Measurements from ENCODE around the gene KLK2.

GRCh38 chr19:50911206-50912101 lies 38.2 kb downstream of the KLK2 start, which contains the start of gene KLK4:
- TF ChIP-seq ZBTB33 (IDR thresholded peaks at IDR 0.05; ENCODE audit: extremely low read depth, insufficient replicate concordance, low read length) (no peak), YY1 (IDR thresholded peaks at IDR 0.05; ENCODE audit: extremely low read depth, insufficient replicate concordance, low read depth, low read length) (no peak), CEBPB (IDR thresholded peaks at IDR 0.05; ENCODE audit: low read depth) (no peak), EZH2 (IDR thresholded peaks at IDR 0.05) (no peak), CTCF (IDR thresholded peaks at IDR 0.05 in 2 of 3, conservative IDR thresholded peaks at IDR 0.05 in 1 of 3; ENCODE audit: borderline replicate concordance in 1 of 3, insufficient read depth in 1 of 3, low read depth in 2 of 3, low read length in 2 of 3) (no peak), POLR2A (IDR thresholded peaks at IDR 0.05; ENCODE audit: borderline replicate concordance, extremely low read depth, insufficient read depth, insufficient read length) (no peak)

All from HCT116 (cell line).